Measurements from ENCODE around the gene KDM5B. TPM values are rescaled to one million over a fixed set of nuclear protein-coding genes. Genes with fewer than 3 reads are reported as not detected.

KDM5B gene
- total and polyA plus RNA-seq, 2 of the 8 experiments (the other 6 are each of a cell fraction or from before 2014, with no cell fraction given) = 73.3 to 210 TPM

DNA sequence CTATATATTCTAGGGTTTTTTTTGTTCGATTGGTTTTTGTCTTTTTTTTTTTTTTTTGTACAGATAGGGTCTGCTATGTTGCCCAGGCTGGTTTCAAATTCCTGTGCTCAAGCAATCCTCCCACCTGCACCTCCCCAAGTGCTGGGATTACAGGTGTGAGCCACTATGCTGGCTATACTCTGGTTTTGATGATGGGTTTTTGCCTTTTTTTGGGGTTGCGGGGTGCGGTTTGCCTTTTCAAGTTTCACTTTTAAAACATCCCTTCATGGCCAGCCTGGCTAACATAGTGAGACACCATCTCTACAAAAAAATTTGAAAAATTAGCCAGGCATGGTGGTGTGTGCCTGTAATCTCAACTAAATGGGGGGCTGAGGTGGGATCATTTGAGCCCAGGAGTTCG lies 10.0 kb downstream of the KDM5B start (continued):
- TF ChIP-seq ZNF274 (IDR thresholded peaks at IDR 0.05; ENCODE audit: borderline replicate concordance, extremely low read depth, low read length) (no peak), POLR2A (IDR thresholded peaks at IDR 0.05; ENCODE audit: control extremely low read depth in 1 of 2, low read depth in 2 of 2, low read length in 2 of 2) (no peak), HDAC2 (IDR thresholded peaks at IDR 0.05; ENCODE audit: borderline replicate concordance in 1 of 2, low read depth in 2 of 2, low read length in 2 of 2) (no peak), SRF (IDR thresholded peaks at IDR 0.05; ENCODE audit: low read depth, low read length) (no peak)

Measured in H1 (cell line).